ENCODE measurements around the gene HOMER3. TPM values are rescaled to one million over a fixed set of nuclear protein-coding genes. Genes with fewer than 3 reads are reported as not detected.

The HOMER3 gene
- total and polyA plus RNA-seq, 4 donors = 9.9 to 39.2 (median 35.0) TPM

DNA sequence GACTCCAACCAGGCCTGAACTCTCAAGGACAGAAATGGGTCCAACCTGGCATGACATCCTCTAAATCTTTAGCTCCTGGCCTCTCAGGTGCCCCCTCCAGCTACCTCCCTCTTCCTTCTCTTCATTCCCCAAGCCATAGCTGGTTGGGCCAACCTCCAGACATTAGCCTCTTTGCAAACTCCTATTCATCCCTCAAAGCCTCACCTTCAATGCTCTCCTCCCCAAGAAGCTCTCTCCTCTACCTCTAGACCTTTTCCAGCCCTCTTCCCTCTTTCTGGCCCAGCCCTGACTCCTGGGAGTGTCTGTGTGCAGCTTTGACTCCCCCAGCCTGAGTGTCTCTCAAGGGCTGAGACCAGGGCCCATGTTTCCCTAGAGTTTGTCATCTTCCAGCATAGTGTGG is 5.3 kb upstream of the HOMER3 start:
- H3K4me1 ChIP-seq (ENCODE audit: control insufficient read depth, insufficient read depth, low read length) = peaks cover 17% of the 10 kb centered on the region
- H3K27me3 ChIP-seq (ENCODE audit: control insufficient read depth, insufficient read depth, low read length) = no peaks in the 10 kb centered on the region
- no peak overlapping the region for H3K27ac ChIP-seq (ENCODE audit: low read depth, low read length)
- no peaks in the 10 kb centered on the region for H3K9me3 ChIP-seq (ENCODE audit: control insufficient read depth, insufficient read depth, low read length)
- DNase-seq (ENCODE audit: low read depth in 4 of 6, low spot score in 6 of 6) = no peak
- peaks cover 3% of the 10 kb centered on the region for H3K36me3 ChIP-seq (ENCODE audit: control insufficient read depth, insufficient read depth, low read length)
- H3K4me3 ChIP-seq (ENCODE audit: low read depth, low read length) = no peak overlapping the region

DNA sequence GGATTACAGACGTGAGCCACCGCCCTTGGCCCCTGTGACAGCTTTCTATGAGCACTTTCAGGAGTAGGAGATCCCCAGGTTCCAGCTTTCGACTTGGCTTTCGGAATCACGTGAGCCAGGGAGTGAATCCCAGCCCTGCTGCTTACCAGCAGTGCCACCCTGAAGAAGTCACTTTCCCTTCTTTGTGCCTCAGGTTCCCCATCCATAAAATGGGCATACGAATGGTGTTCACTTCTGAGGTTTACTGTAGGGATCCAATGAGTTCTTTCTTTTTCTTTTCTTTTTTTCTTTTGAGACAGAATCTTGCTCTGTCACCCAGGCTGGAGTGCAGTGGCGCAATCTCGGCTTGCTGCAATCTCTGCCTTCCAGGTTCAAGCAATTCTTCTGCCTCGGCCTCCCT is 4.3 kb upstream of the HOMER3 start:
- no peaks in the 10 kb centered on the region for H3K9me3 ChIP-seq (ENCODE audit: control insufficient read depth, insufficient read depth, low read length)
- no peak for DNase-seq (ENCODE audit: low read depth in 4 of 6, low spot score in 6 of 6)
- peaks cover 22% of the 10 kb centered on the region for H3K4me1 ChIP-seq (ENCODE audit: control insufficient read depth, insufficient read depth, low read length)
- no peak overlapping the region for H3K27ac ChIP-seq (ENCODE audit: low read depth, low read length)
- 91% methylated on average over 7 of the region's 9 CpGs for WGBS (ENCODE audit: insufficient coverage)
- no peak overlapping the region for H3K4me3 ChIP-seq (ENCODE audit: low read depth, low read length)
- H3K36me3 ChIP-seq (ENCODE audit: control insufficient read depth, insufficient read depth, low read length) = peaks cover 3% of the 10 kb centered on the region
- H3K27me3 ChIP-seq (ENCODE audit: control insufficient read depth, insufficient read depth, low read length) = no peaks in the 10 kb centered on the region

DNA sequence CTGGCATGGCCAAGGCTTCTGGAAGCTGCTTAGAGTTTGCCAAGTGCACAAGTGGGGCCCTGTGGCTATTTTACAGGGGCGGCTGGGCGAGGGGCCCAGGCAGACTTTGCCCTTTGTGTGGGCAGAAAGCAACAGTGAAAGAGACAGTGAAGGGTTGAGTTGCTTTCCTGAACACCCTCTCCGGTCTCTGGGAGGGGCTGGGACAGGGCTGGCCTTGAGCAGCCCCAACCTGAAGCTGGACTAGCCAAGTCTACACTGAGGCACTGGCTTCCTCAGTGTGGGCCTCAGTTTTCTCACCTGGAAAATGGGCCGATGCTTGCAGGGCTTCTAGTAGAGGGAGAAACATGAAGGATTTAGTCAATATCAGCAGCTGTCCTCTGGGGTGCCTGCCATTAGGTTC is 2.4 kb upstream of the HOMER3 start:
- Histone ChIP-seq H3K27me3 (ENCODE audit: control insufficient read depth, insufficient read depth, low read length) (no peaks in the 10 kb centered on the region), H3K4me1 (ENCODE audit: control insufficient read depth, insufficient read depth, low read length) (peaks cover 33% of the 10 kb centered on the region), H3K4me3 (ENCODE audit: low read depth, low read length) (no peak overlapping the region), H3K9me3 (ENCODE audit: control insufficient read depth, insufficient read depth, low read length) (no peaks in the 10 kb centered on the region), H3K36me3 (ENCODE audit: control insufficient read depth, insufficient read depth, low read length) (peaks cover 8% of the 10 kb centered on the region), H3K27ac (ENCODE audit: low read depth, low read length) (no peak overlapping the region)
- WGBS (ENCODE audit: insufficient coverage) = 58% methylated on average over 4 of the region's 4 CpGs
- DNase-seq (ENCODE audit: low read depth in 4 of 6, low spot score in 6 of 6) = no peak

DNA sequence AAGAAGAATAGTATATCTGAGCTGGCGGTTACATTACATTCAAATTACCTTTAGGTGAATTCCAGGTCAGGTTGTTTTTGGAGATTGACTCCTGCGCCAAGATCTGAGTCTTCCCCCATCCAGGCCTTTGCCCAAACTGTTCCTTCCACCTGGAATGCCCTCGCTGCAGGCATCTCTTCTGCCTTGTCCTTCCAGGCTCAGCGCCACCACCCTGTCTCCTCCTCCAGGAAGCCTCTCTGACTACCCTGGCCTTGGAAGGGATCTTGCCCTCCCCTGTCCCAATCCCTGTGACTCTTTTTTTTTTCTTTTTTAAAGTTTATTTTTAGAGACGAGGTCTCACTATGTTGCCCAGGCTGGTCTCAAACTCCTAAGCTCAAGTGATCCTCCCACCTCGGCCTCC is 1.7 kb upstream of the HOMER3 start:
- Histone ChIP-seq H3K9me3 (ENCODE audit: control insufficient read depth, insufficient read depth, low read length) (no peaks in the 10 kb centered on the region), H3K4me1 (ENCODE audit: control insufficient read depth, insufficient read depth, low read length) (peaks cover 32% of the 10 kb centered on the region), H3K27me3 (ENCODE audit: control insufficient read depth, insufficient read depth, low read length) (no peaks in the 10 kb centered on the region), H3K36me3 (ENCODE audit: control insufficient read depth, insufficient read depth, low read length) (peaks cover 15% of the 10 kb centered on the region), H3K27ac (ENCODE audit: low read depth, low read length) (no peak overlapping the region), H3K4me3 (ENCODE audit: low read depth, low read length) (no peak overlapping the region)
- 100% methylated on average over 4 of the region's 6 CpGs for WGBS (ENCODE audit: insufficient coverage)
- DNase-seq (ENCODE audit: low read depth in 4 of 6, low spot score in 6 of 6) = no peak

DNA sequence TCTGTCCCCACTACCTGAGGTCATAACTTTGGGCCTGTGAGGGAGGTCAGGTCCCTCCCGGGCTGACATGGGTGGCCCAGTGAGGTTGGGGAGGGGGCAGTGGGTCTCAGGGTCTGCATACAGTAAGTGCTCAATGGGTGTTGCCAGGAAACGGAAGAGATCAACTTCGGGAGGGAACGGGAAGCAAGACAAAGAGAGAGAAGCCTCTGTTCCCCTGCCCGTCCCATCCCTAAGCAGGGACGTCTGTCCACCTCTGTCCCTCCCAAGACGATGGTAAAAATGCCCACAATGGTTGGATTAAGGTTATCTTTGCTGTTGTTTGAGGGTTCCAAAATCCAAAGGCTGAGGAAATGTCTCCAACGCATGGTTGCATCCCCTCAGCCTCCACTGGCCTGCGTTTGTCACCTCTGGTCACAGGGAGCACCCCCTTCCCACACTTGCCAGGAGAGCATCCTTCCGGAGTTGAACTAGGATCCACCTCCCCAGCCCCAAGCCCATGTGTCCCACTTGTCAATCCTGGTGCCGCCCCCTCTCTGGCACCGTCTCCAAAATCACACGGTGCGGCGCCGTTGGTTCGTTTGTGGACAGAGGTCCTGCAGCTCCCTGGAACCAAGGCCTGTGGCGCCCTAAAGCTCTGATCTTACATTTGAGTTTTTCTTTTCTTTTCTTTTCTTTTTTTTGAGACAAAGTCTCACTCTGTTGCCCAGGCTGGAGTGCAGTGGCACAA is 774 bp upstream of the HOMER3 start:
- peak in 2 of 6 donors; percentile 6 to 25 for DNase-seq (ENCODE audit: low read depth in 4 of 6, low spot score in 6 of 6)
- no peak overlapping the region for H3K27ac ChIP-seq (ENCODE audit: low read depth, low read length)
- 46% methylated on average over 6 of the region's 18 CpGs for WGBS (ENCODE audit: insufficient coverage)

DNA sequence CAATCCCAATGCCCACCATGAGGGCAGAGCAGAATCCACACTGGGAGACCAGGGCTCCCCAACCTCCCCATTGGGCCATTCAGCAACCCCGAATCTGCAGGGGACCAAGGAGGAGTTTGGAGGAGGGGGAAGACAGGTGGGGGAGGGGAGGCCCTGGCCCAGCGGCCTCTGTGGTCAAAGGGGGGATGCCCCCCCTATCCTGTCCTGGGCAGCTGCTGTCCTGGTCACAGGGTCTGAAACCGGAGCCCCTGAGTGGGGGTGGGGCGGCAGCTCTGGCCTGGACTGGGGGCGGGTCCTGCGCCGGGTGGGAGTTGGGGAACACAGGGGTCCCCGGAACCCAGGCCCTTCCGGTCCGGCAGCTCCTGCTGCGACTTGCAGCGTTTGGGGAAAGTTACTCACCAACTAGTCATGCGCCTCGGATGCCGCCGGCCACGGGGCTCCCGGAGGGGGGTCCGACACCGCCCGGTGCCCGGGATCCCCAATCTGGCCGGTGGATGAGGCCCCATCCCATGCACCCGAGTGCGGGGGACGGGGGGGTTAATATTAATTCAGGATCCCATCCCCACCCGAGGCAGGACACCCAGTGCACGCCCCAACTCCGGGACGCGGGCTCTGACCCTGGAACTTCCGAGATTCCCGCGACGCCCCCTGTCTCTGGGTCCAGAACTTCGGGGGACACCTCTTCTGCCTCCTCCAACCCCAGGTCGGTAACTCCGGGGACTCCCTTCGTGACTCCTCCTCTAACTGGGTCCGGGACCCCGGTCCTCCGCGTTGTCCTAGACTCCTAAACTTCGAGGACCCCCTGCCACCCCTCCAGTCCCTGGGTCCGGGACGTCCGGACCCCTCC is 872 bp downstream of the HOMER3 start:
- peak in 2 of 6 donors; percentile 4 to 47 for DNase-seq (ENCODE audit: low read depth in 4 of 6, low spot score in 6 of 6)
- peak overlapping the region; percentile 15 for H3K27ac ChIP-seq (ENCODE audit: low read depth, low read length)
- H3K4me1 ChIP-seq (ENCODE audit: control insufficient read depth, insufficient read depth, low read length) = peaks cover 32% of the 10 kb centered on the region
- H3K27me3 ChIP-seq (ENCODE audit: control insufficient read depth, insufficient read depth, low read length) = no peaks in the 10 kb centered on the region
- H3K4me3 ChIP-seq (ENCODE audit: low read depth, low read length) = peak overlapping the region; percentile 63
- no peaks in the 10 kb centered on the region for H3K9me3 ChIP-seq (ENCODE audit: control insufficient read depth, insufficient read depth, low read length)
- peaks cover 15% of the 10 kb centered on the region for H3K36me3 ChIP-seq (ENCODE audit: control insufficient read depth, insufficient read depth, low read length)
- under 1% methylated on average over 43 of the region's 47 CpGs for WGBS (ENCODE audit: insufficient coverage)

More for the DNA sequence above, 774 bp upstream of the HOMER3 start:
- peaks cover 16% of the 10 kb centered on the region for H3K36me3 ChIP-seq (ENCODE audit: control insufficient read depth, insufficient read depth, low read length)
- H3K4me1 ChIP-seq (ENCODE audit: control insufficient read depth, insufficient read depth, low read length) = peaks cover 32% of the 10 kb centered on the region
- no peaks in the 10 kb centered on the region for H3K27me3 ChIP-seq (ENCODE audit: control insufficient read depth, insufficient read depth, low read length)
- H3K9me3 ChIP-seq (ENCODE audit: control insufficient read depth, insufficient read depth, low read length) = no peaks in the 10 kb centered on the region
- peak overlapping the region; percentile 2 for H3K4me3 ChIP-seq (ENCODE audit: low read depth, low read length)

DNA sequence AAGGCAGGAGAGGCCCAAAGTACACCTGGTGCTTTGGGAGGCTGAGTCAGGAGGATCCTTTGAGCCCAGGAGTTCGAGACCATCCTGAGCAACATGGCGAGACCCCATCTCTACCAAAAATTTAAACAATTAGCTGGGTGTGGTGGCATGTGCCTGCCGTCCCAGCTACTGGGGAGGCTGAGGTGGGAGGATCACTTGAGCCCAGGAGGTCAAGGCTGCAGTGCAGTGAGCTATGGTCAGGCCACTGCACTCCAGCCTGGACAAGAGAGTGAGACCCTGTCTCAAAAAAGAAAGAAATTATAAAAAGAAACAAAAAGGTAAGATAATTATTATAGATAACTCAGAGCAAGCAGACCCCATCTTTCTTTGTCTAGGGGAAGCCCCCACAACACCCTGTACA is 1.9 kb downstream of the HOMER3 start:
- DNase-seq (ENCODE audit: low read depth in 4 of 6, low spot score in 6 of 6) = no peak
- peaks cover 32% of the 10 kb centered on the region for H3K4me1 ChIP-seq (ENCODE audit: control insufficient read depth, insufficient read depth, low read length)
- 100% methylated on average over 3 of the region's 3 CpGs for WGBS (ENCODE audit: insufficient coverage)
- H3K27ac ChIP-seq (ENCODE audit: low read depth, low read length) = no peak overlapping the region
- H3K9me3 ChIP-seq (ENCODE audit: control insufficient read depth, insufficient read depth, low read length) = no peaks in the 10 kb centered on the region
- H3K36me3 ChIP-seq (ENCODE audit: control insufficient read depth, insufficient read depth, low read length) = peaks cover 17% of the 10 kb centered on the region
- no peak overlapping the region for H3K4me3 ChIP-seq (ENCODE audit: low read depth, low read length)
- no peaks in the 10 kb centered on the region for H3K27me3 ChIP-seq (ENCODE audit: control insufficient read depth, insufficient read depth, low read length)

DNA sequence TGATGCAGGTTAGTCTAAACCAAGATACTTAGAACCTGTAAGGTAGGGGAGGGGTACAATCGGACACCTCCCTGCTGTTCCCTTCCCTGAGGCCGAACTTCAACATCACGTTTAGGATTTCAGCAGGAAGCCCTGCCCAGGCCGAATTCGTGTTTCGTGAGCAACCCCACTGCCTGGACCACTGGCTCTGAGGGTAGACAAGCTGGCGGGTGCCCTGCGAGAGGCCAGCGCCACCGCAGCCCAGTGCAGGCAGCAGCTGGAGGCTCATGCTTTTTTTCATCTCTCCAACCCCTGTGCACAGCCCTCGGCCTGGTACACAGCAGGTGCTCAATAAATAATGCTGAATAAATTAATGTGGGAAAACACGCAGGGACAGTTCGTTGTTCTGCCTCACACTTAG is 7.7 kb downstream of the HOMER3 start:
- no peak for DNase-seq (ENCODE audit: low read depth in 4 of 6, low spot score in 6 of 6)
- Histone ChIP-seq H3K9me3 (ENCODE audit: control insufficient read depth, insufficient read depth, low read length) (no peaks in the 10 kb centered on the region), H3K36me3 (ENCODE audit: control insufficient read depth, insufficient read depth, low read length) (peaks cover 53% of the 10 kb centered on the region), H3K4me1 (ENCODE audit: control insufficient read depth, insufficient read depth, low read length) (peaks cover 13% of the 10 kb centered on the region), H3K4me3 (ENCODE audit: low read depth, low read length) (no peak overlapping the region), H3K27ac (ENCODE audit: low read depth, low read length) (no peak overlapping the region), H3K27me3 (ENCODE audit: control insufficient read depth, insufficient read depth, low read length) (no peaks in the 10 kb centered on the region)
- 82% methylated on average over 7 of the region's 13 CpGs for WGBS (ENCODE audit: insufficient coverage)

DNA sequence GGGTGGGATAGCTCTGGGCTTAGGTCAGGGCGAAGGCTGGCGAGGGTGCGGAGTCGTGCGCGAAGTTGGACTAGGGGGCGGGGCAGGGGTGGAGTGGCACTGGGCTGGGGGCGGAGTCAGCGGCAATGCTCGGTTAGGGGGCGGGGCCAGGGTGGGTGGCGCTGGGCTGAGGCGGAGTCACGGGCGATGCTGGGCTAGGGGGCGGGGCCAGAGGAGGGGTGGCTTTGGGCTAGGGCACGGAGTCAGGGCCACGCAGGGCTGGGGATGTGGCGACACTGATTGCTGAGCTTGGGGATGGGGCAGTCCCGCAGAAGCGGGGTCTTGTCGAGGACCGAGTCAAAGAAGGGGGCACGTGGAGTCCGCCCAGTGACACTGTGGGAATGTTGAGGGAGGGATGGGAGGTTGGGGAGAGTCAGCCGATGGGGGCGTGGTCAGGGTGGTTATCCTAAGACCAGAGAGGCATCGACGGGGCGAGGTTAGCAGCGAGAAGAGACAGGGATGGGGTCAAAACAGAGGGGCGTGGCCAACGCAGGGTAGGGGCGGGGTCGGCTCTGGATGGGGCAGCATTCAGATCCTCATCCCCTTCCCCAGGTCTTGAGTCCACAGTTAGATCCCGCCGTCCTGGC is 8.7 kb downstream of the HOMER3 start:
- peak overlapping the region; percentile 31 for H3K4me3 ChIP-seq (ENCODE audit: low read depth, low read length)
- H3K9me3 ChIP-seq (ENCODE audit: control insufficient read depth, insufficient read depth, low read length) = no peaks in the 10 kb centered on the region
- H3K4me1 ChIP-seq (ENCODE audit: control insufficient read depth, insufficient read depth, low read length) = peaks cover 13% of the 10 kb centered on the region
- DNase-seq (ENCODE audit: low read depth in 4 of 6, low spot score in 6 of 6) = peak in 3 of 6 donors; percentile 31 to 85 (median 75)
- H3K27ac ChIP-seq (ENCODE audit: low read depth, low read length) = no peak overlapping the region
- WGBS (ENCODE audit: insufficient coverage) = 7% methylated on average over 32 of the region's 37 CpGs
- no peaks in the 10 kb centered on the region for H3K27me3 ChIP-seq (ENCODE audit: control insufficient read depth, insufficient read depth, low read length)
- peaks cover 53% of the 10 kb centered on the region for H3K36me3 ChIP-seq (ENCODE audit: control insufficient read depth, insufficient read depth, low read length)

Measured in spinal cord (tissue), 10 donors.